Astrocyte (in vitro differentiated cells and primary cell): Measurements from ENCODE around the gene COX7B. TPM values are rescaled to one million over a fixed set of nuclear protein-coding genes. Genes with fewer than 3 reads are reported as not detected.

ENCODE experiments used
- DNase-seq: peaks from one replicate; pipeline ENCODE4 v3.0.0-alpha.2; 2010; ENCODE audit warnings: low read depth
- FAIRE-seq: peaks from 2 replicates; lab custom pipeline; 2011; peaks lifted over from hg19 to GRCh38; lab: Jason Lieb, UNC
- H2AFZ ChIP-seq: 2 replicates; pipeline ENCODE4 v1.6.0; 2012; ENCODE audit warnings: low read depth, low read length, inconsistent platforms
- H3K27ac ChIP-seq: 2 replicates; pipeline ENCODE4 v1.5.1; 2011; ENCODE audit warnings: low read depth, low read length, inconsistent platforms
- H3K27me3 ChIP-seq: 2 replicates; pipeline ENCODE4 v1.6.0; 2011; ENCODE audit warnings: low read length, inconsistent platforms; ENCODE audit not compliant: insufficient read depth
- H3K36me3 ChIP-seq: 2 replicates; pipeline ENCODE4 v1.5.1; 2011; ENCODE audit warnings: low read length, inconsistent platforms; ENCODE audit not compliant: insufficient read depth
- H3K4me1 ChIP-seq: 2 replicates; pipeline ENCODE4 v1.5.1; 2011; ENCODE audit warnings: low read length, inconsistent platforms; ENCODE audit not compliant: insufficient read depth
- H3K4me2 ChIP-seq: 2 replicates; pipeline ENCODE4 v1.6.0; 2012; ENCODE audit warnings: low read length, inconsistent platforms
- H3K4me3 ChIP-seq: 2 replicates; pipeline ENCODE4 v1.5.1; 2011; ENCODE audit warnings: low read depth, mild to moderate bottlenecking, low read length, inconsistent platforms; ENCODE audit not compliant: insufficient read depth
- H3K79me2 ChIP-seq: 2 replicates; pipeline ENCODE4 v1.6.0; 2012; ENCODE audit warnings: mild to moderate bottlenecking, low read length, inconsistent platforms; ENCODE audit not compliant: insufficient read depth
- H3K9ac ChIP-seq: 2 replicates; pipeline ENCODE4 v1.6.0; 2012; ENCODE audit warnings: mild to moderate bottlenecking, low read length, inconsistent platforms
- H3K9me3 ChIP-seq: 2 replicates; pipeline ENCODE4 v1.5.1; 2012; ENCODE audit warnings: low read depth, mild to moderate bottlenecking, low read length, inconsistent platforms; ENCODE audit not compliant: insufficient read depth
- H4K20me1 ChIP-seq: 2 replicates; pipeline ENCODE4 v1.6.0; 2012; ENCODE audit warnings: low read length, inconsistent platforms; ENCODE audit not compliant: insufficient read depth
- H3K27ac Mint-ChIP-seq: one replicate; pipeline ENCODE4 v1.8.0; 2021; ENCODE audit warnings: mild to moderate bottlenecking, mixed read lengths; ENCODE audit not compliant: unreplicated experiment
- H3K27me3 Mint-ChIP-seq: one replicate; pipeline ENCODE4 v1.8.0; 2021; ENCODE audit warnings: low read depth, mixed read lengths; ENCODE audit not compliant: unreplicated experiment
- H3K36me3 Mint-ChIP-seq: one replicate; pipeline ENCODE4 v1.8.0; 2021; ENCODE audit warnings: low read depth, mixed read lengths; ENCODE audit not compliant: unreplicated experiment
- H3K4me1 Mint-ChIP-seq: one replicate; pipeline ENCODE4 v1.8.0; 2021; ENCODE audit warnings: low read depth, mixed read lengths; ENCODE audit not compliant: unreplicated experiment
- H3K4me3 Mint-ChIP-seq: one replicate; pipeline ENCODE4 v1.8.0; 2021; ENCODE audit warnings: mild to moderate bottlenecking, moderate library complexity, mixed read lengths; ENCODE audit not compliant: unreplicated experiment
- H3K9me3 Mint-ChIP-seq: one replicate; pipeline ENCODE4 v1.8.0; 2021; ENCODE audit warnings: mild to moderate bottlenecking, mixed read lengths; ENCODE audit not compliant: unreplicated experiment
- CTCF ChIP-seq: IDR thresholded peaks from 2 replicates; pipeline ENCODE4 v1.5.1; 2011; ENCODE audit warnings: low read depth, mild to moderate bottlenecking, inconsistent platforms, low read length, moderate library complexity; ENCODE audit not compliant: insufficient read depth
- EZH2 ChIP-seq: IDR thresholded peaks from 2 replicates; pipeline ENCODE4 v1.6.1; 2012; ENCODE audit warnings: mild to moderate bottlenecking, low read length, inconsistent platforms; ENCODE audit not compliant: insufficient read depth
- total RNA-seq: library from RNA; stranded (reverse); gene quantifications from 2 replicates; pipeline ENCODE4 v1.2.1, GENCODE V29; 2021

The COX7B gene
- total RNA-seq, 1 donor from 2014 or later: 246 TPM

- Histone ChIP-seq H3K9ac (peak within 1 kb of the TSS; percentile 98), H3K9me3 (no peaks in the 10 kb centered on the region), H3K79me2 (peaks cover 57% of the 10 kb centered on the region), H3K27ac (peak within 1 kb of the TSS; percentile 95), H4K20me1 (peaks cover 15% of the 10 kb centered on the region), H3K36me3 (no peaks in the 10 kb centered on the region), H3K4me3 (peak within 1 kb of the TSS; percentile 98), H2AFZ (peak within 1 kb of the TSS; percentile 71), H3K27me3 (no peaks in the 10 kb centered on the region), H3K4me2 (peak within 1 kb of the TSS; percentile 86), H3K4me1 (no peaks in the 10 kb centered on the region)
- H3K4me1 Mint-ChIP-seq: peaks cover 5% of the 10 kb centered on the region
- no peaks in the 10 kb centered on the region for H3K36me3 Mint-ChIP-seq
- no peaks in the 10 kb centered on the region for H3K27me3 Mint-ChIP-seq
- peak within 1 kb of the TSS; percentile 97 for H3K27ac Mint-ChIP-seq
- peak; percentile 69 for FAIRE-seq
- H3K4me3 Mint-ChIP-seq: peak within 1 kb of the TSS; percentile 96
- no peak for TF ChIP-seq CTCF
- TF ChIP-seq EZH2: no peak
- peak; percentile 92 for DNase-seq
- H3K9me3 Mint-ChIP-seq: no peaks in the 10 kb centered on the region
Measured at GRCh38 chrX:77894921-77895886, 4.1 kb upstream of the COX7B start, which contains the start of gene MAGT1. TSS of gene MAGT1 (minus strand) at chrX:77895435. CDS start at chrX:77895410, 25 bp downstream.

GRCh38 chrX:77900688-77901087, 1.4 kb downstream of the COX7B start:
- Histone ChIP-seq H3K4me1 (no peaks in the 10 kb centered on the region), H3K79me2 (peaks cover 38% of the 10 kb centered on the region), H3K9me3 (no peaks in the 10 kb centered on the region), H4K20me1 (no peaks in the 10 kb centered on the region), H3K27me3 (no peaks in the 10 kb centered on the region), H2AFZ (no peak overlapping the region), H3K9ac (peak overlapping the region; percentile 93), H3K4me2 (peak overlapping the region; percentile 88), H3K36me3 (peaks cover 6% of the 10 kb centered on the region), H3K27ac (no peak overlapping the region), H3K4me3 (peak overlapping the region; percentile 84)
- Mint-ChIP-seq H3K27me3 (no peaks in the 10 kb centered on the region), H3K27ac (peak overlapping the region; percentile 58), H3K36me3 (no peaks in the 10 kb centered on the region), H3K4me1 (no peaks in the 10 kb centered on the region), H3K9me3 (no peaks in the 10 kb centered on the region), H3K4me3 (peak overlapping the region; percentile 97)
- TF ChIP-seq CTCF (no peak), EZH2 (no peak)
- FAIRE-seq (no peak), DNase-seq (no peak)

GRCh38 chrX:77901506-77901905, 2.2 kb downstream of the COX7B start:
- Histone ChIP-seq H3K4me1 (no peaks in the 10 kb centered on the region), H3K4me2 (peak overlapping the region; percentile 88), H3K9ac (no peak overlapping the region), H2AFZ (no peak overlapping the region), H3K27me3 (no peaks in the 10 kb centered on the region), H3K27ac (no peak overlapping the region), H3K9me3 (no peaks in the 10 kb centered on the region), H3K79me2 (peaks cover 38% of the 10 kb centered on the region), H4K20me1 (no peaks in the 10 kb centered on the region), H3K4me3 (no peak overlapping the region), H3K36me3 (peaks cover 6% of the 10 kb centered on the region)
- TF ChIP-seq CTCF (no peak), EZH2 (no peak)
- DNase-seq: no peak
- H3K27ac Mint-ChIP-seq: no peak overlapping the region
- no peak for FAIRE-seq
- no peaks in the 10 kb centered on the region for H3K4me1 Mint-ChIP-seq
- no peaks in the 10 kb centered on the region for H3K9me3 Mint-ChIP-seq
- peak overlapping the region; percentile 97 for H3K4me3 Mint-ChIP-seq
- H3K36me3 Mint-ChIP-seq: no peaks in the 10 kb centered on the region
- H3K27me3 Mint-ChIP-seq: no peaks in the 10 kb centered on the region
